ENCODE measurements around the gene LANCL1.
"Not testable (repeated sequence)": the region's sequence is repeated elsewhere in the genome, so short reads cannot be mapped to it uniquely, and the experiment has no call there.

Gene LANCL1

GRCh38 chr2:210440206-210440605 is 36.4 kb downstream of the LANCL1 start:
- H3K4me3 ChIP-seq (ENCODE audit: low read depth, low read length), result no peak overlapping the region
- DNase-seq (ENCODE audit: low read depth, low spot score), result no peak
- in situ Hi-C loops (cut with HindIII; ENCODE audit: low sequenced_read_pairs), result no loop called here
- no peak for TF ChIP-seq CTCF (IDR thresholded peaks at IDR 0.05; ENCODE audit: low read depth, low read length)

DNA sequence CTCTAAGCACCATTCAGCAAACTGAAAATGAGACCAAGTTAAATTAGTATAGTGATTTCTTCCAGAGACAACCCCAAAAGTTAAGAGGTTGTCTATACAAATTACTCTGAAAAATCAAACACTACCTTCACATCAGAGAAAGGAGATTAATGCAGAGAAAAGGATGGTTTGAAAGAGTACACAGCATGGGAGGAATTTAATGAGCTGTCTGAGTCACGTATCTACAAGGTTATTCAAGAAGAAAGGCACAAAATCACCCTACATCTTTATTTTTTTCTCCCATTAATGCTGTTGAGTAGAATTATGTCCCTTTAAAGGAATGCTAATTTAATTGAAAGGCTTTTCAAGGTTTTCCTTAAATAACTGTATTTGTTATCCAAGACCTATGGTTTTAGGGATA is 41.1 kb downstream of the LANCL1 start:
- in situ Hi-C loops (cut with HindIII; ENCODE audit: low sequenced_read_pairs), result no loop called here
- no peak for DNase-seq (ENCODE audit: low read depth, low spot score)

DNA sequence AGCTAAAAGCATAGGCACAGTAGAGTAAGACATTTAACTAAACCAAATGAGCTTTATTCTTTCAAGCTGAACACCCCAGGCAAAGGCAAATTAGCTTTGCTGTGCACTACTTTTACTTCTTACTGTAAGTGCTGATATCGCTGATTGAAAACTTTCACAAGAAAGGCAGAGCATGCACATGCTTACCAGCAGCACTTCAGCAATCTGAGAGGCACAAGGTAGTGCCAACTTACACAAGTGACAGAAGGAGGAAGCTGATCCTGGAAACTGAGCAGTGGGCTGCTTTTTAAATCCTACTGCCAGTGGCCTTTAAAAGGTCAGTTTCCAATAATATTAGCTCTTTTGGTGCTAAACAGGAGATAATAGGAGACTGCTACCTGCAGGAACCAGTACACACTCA is 43.9 kb downstream of the LANCL1 start:
- no peak for DNase-seq (ENCODE audit: low read depth, low spot score)
- no peak overlapping the region for H3K4me3 ChIP-seq (ENCODE audit: low read depth, low read length)
- in situ Hi-C loops (cut with HindIII; ENCODE audit: low sequenced_read_pairs), result no loop called here
- no peak for TF ChIP-seq CTCF (IDR thresholded peaks at IDR 0.05; ENCODE audit: low read depth, low read length)

More for the DNA sequence above, 41.1 kb downstream of the LANCL1 start:
- H3K4me3 ChIP-seq (ENCODE audit: low read depth, low read length), result no peak overlapping the region
- TF ChIP-seq CTCF (IDR thresholded peaks at IDR 0.05; ENCODE audit: low read depth, low read length), result no peak

GRCh38 chr2:210429403-210430137 is 47.0 kb downstream of the LANCL1 start:
- H3K4me3 ChIP-seq (ENCODE audit: low read depth, low read length), result no peak overlapping the region
- no peak for DNase-seq (ENCODE audit: low read depth, low spot score)
- in situ Hi-C loops (cut with HindIII; ENCODE audit: low sequenced_read_pairs), result no loop called here
- TF ChIP-seq CTCF (IDR thresholded peaks at IDR 0.05; ENCODE audit: low read depth, low read length), result no peak

GRCh38 chr2:210428393-210429179 is 48.0 kb downstream of the LANCL1 start:
- in situ Hi-C loops (cut with HindIII; ENCODE audit: low sequenced_read_pairs), result no loop called here
- no peak for TF ChIP-seq CTCF (IDR thresholded peaks at IDR 0.05; ENCODE audit: low read depth, low read length)
- H3K4me3 ChIP-seq (ENCODE audit: low read depth, low read length), result no peak overlapping the region
- DNase-seq (ENCODE audit: low read depth, low spot score), result no peak

DNA sequence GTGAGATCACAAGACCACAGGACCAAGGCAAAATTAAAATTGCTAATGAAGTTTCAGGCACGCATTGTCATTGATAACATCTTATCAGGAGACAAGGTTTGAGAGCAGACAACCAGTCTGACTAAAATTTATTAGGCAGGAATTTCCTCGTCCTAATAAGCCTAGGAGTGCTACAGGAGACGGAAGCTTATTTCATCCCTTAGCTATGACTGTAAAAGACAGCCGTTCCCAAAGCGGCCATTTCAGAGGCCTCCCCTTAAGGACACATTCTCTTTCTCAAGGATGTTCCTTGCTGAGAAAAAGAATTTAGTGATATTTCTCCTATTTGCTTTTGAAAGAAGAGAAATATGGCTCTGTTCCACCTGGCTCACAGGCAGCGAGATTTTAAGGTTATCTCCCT is 49.2 kb downstream of the LANCL1 start:
- in situ Hi-C loops (cut with HindIII; ENCODE audit: low sequenced_read_pairs); H3K4me3 ChIP-seq (ENCODE audit: low read depth, low read length); DNase-seq (ENCODE audit: low read depth, low spot score): not testable (repeated sequence)

- no peak for DNase-seq (ENCODE audit: low read depth, low spot score)
- H3K4me3 ChIP-seq (ENCODE audit: low read depth, low read length), result no peak overlapping the region
- in situ Hi-C loops (cut with HindIII; ENCODE audit: low sequenced_read_pairs), result no loop called here
- TF ChIP-seq CTCF (IDR thresholded peaks at IDR 0.05; ENCODE audit: low read depth, low read length), result no peak
These were observed 54.2 kb downstream of the LANCL1 start for GRCh38 chr2:210422366-210422765.
